ENCODE data around the gene DIPK2A.

The DIPK2A gene

GRCh38 chr3:143974271-143975238 lies 2.9 kb downstream of the DIPK2A start:
- DNase-seq (ENCODE audit: low read depth) = no peak
- peak overlapping the region; percentile 68 for H3K4me3 ChIP-seq (ENCODE audit: low read depth, low read length)
- TF ChIP-seq CTCF (conservative IDR thresholded peaks at IDR 0.05; ENCODE audit: low read depth, low read length) = no peak

- peak; percentile 69 for TF ChIP-seq CTCF (conservative IDR thresholded peaks at IDR 0.05; ENCODE audit: low read depth, low read length)
- peak overlapping the region; percentile 8 for H3K4me3 ChIP-seq (ENCODE audit: low read depth, low read length)
- DNase-seq (ENCODE audit: low read depth) = peak; percentile 91
These were observed 4.0 kb downstream of the DIPK2A start for GRCh38 chr3:143975554-143976152.

GRCh38 chr3:143977341-143978262 lies 6.0 kb downstream of the DIPK2A start:
- DNase-seq (ENCODE audit: low read depth) = peak; percentile 62
- H3K4me3 ChIP-seq (ENCODE audit: low read depth, low read length) = peak overlapping the region; percentile 12
- TF ChIP-seq CTCF (conservative IDR thresholded peaks at IDR 0.05; ENCODE audit: low read depth, low read length) = no peak

GRCh38 chr3:143978263-143978631 lies 6.6 kb downstream of the DIPK2A start:
- no peak for TF ChIP-seq CTCF (conservative IDR thresholded peaks at IDR 0.05; ENCODE audit: low read depth, low read length)
- H3K4me3 ChIP-seq (ENCODE audit: low read depth, low read length) = no peak overlapping the region
- no peak for DNase-seq (ENCODE audit: low read depth)

GRCh38 chr3:143979041-143979440 lies 7.4 kb downstream of the DIPK2A start:
- DNase-seq (ENCODE audit: low read depth) = no peak
- no peak overlapping the region for H3K4me3 ChIP-seq (ENCODE audit: low read depth, low read length)
- TF ChIP-seq CTCF (conservative IDR thresholded peaks at IDR 0.05; ENCODE audit: low read depth, low read length) = no peak

- no peak for DNase-seq (ENCODE audit: low read depth)
- H3K4me3 ChIP-seq (ENCODE audit: low read depth, low read length) = no peak overlapping the region
- TF ChIP-seq CTCF (conservative IDR thresholded peaks at IDR 0.05; ENCODE audit: low read depth, low read length) = no peak
These were observed 8.2 kb downstream of the DIPK2A start for GRCh38 chr3:143979813-143980212.

Measured in choroid plexus epithelial cell (primary cell).